HG03045 (cell line): ENCODE results near the gene TMEM72.
"Not testable (repeated sequence)": the region's sequence is repeated elsewhere in the genome, so short reads cannot be mapped to it uniquely, and the experiment has no call there.

Source experiments
- ATAC-seq: cut with Tn5 transposase; IDR thresholded peaks from one replicate; pipeline ENCODE4 v1.9.1; 2021; ENCODE audit warnings: mild to moderate bottlenecking, moderate library complexity; ENCODE audit not compliant: unreplicated experiment

The TMEM72 gene

GRCh38 chr10:44911081-44911540 lies at the start of gene TMEM72:
TMEM72 (plus strand) TSS chr10:44911337; CDS start chr10:44911513, 176 bp downstream.
- no peak for ATAC-seq

GRCh38 chr10:44862006-44862751 lies 49.0 kb upstream of the TMEM72 start:
- ATAC-seq = no peak

GRCh38 chr10:44862924-44863323 lies 48.2 kb upstream of the TMEM72 start:
- ATAC-seq = no peak

- no peak for ATAC-seq
Measured at GRCh38 chr10:44863344-44864047, 47.6 kb upstream of the TMEM72 start.

GRCh38 chr10:44864051-44864450 lies 47.1 kb upstream of the TMEM72 start:
- no peak for ATAC-seq

GRCh38 chr10:44864637-44865288 lies 46.4 kb upstream of the TMEM72 start:
- peak; percentile 82 for ATAC-seq

- no peak for ATAC-seq
Measured at GRCh38 chr10:44865289-44865671, 45.9 kb upstream of the TMEM72 start.

- not testable (repeated sequence) for ATAC-seq
Measured at GRCh38 chr10:44866367-44866766, 44.8 kb upstream of the TMEM72 start.

GRCh38 chr10:44870031-44870430 lies 41.1 kb upstream of the TMEM72 start:
- no peak for ATAC-seq

GRCh38 chr10:44873160-44873559 lies 38.0 kb upstream of the TMEM72 start:
- ATAC-seq = no peak

GRCh38 chr10:44874166-44874565 lies 37.0 kb upstream of the TMEM72 start:
- no peak for ATAC-seq

- ATAC-seq = peak; percentile 80
Measured at GRCh38 chr10:44878706-44879530, 32.2 kb upstream of the TMEM72 start.

GRCh38 chr10:44879531-44879899 lies 31.6 kb upstream of the TMEM72 start:
- ATAC-seq = no peak

GRCh38 chr10:44880090-44880715 lies 30.9 kb upstream of the TMEM72 start:
- ATAC-seq = no peak

- no peak for ATAC-seq
Measured at GRCh38 chr10:44881649-44882048, 29.5 kb upstream of the TMEM72 start.

GRCh38 chr10:44882166-44882720 lies 28.9 kb upstream of the TMEM72 start:
- no peak for ATAC-seq

GRCh38 chr10:44883593-44884331 lies 27.4 kb upstream of the TMEM72 start:
- ATAC-seq = no peak

GRCh38 chr10:44885710-44886109 lies 25.4 kb upstream of the TMEM72 start:
- no peak for ATAC-seq

- ATAC-seq = no peak
Measured at GRCh38 chr10:44886966-44887365, 24.2 kb upstream of the TMEM72 start.
